Spleen (tissue), 7 donors: Measurements from ENCODE around the gene RAD51B.

Experiments used
- POLR2A ChIP-seq, 3 donors: fragments of 450-650 bp; IDR thresholded peaks; one replicate each; pipeline ENCODE4 v1.5.1; 2017; ENCODE audit warnings: antibody characterized with exemption in 3 of 3, mild to moderate bottlenecking in 1 of 3
- TF ChIP-seq, protein P1 (sequence below), 11 experiments: fragments of 200-600 bp in 7 of 11; fragments of 450-650 bp in 4 of 11; sonication (generic) in 4 of 11; IDR thresholded peaks in 8 of 11; conservative IDR thresholded peaks in 3 of 11; 1 replicate in 7 of 11; 2 replicates in 4 of 11; pipeline versions ENCODE4 v1.4.0 to v1.8.0; 2016 to 2021; ENCODE audit warnings: antibody characterized with exemption in 11 of 11, inconsistent platforms in 4 of 11, mild to moderate bottlenecking in 1 of 11
- donor health status: DM: no; HTN: no; CAD: no; lungs with moderate emphysema.
- donor health status: DM: no; HTN: no; CAD: no.
- donor health status: DM: no; HTN: no; CAD: no.

DNA sequence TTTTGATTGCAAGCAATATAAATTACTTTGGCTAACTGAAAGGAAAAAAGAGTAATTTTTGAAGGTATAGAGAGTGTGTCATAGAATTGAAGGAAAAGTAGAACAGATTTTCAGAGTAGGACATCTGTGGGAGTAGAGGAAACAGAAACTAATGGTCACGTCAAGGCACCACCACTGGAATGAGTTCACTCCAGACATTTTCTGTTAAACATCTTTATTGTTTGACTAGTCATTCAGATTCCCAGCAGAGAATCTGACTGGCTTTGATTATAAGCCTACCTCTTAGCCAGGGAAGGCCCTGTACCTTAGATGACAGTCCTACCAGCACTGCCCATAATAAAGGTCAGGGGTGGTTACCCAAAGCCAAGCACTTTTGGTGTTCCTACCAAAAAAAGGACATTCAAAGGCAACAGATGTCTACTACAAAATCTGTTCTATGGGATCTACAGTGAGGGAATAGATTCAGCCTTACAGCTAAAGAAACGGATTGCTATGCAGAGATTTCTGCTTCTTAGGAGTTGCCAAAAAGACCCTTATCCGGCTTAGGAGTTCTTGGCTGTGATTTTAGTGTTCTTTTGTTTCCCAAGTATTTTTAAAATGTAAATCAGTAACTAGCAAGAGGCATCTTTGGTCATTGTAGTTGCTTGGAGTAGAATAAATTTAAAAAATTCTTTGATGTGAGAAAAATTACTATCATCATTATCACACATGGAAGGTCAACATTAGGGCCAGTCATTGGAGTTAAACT, 410.8 kb downstream of the RAD51B start:
- TF ChIP-seq, protein P1, sequence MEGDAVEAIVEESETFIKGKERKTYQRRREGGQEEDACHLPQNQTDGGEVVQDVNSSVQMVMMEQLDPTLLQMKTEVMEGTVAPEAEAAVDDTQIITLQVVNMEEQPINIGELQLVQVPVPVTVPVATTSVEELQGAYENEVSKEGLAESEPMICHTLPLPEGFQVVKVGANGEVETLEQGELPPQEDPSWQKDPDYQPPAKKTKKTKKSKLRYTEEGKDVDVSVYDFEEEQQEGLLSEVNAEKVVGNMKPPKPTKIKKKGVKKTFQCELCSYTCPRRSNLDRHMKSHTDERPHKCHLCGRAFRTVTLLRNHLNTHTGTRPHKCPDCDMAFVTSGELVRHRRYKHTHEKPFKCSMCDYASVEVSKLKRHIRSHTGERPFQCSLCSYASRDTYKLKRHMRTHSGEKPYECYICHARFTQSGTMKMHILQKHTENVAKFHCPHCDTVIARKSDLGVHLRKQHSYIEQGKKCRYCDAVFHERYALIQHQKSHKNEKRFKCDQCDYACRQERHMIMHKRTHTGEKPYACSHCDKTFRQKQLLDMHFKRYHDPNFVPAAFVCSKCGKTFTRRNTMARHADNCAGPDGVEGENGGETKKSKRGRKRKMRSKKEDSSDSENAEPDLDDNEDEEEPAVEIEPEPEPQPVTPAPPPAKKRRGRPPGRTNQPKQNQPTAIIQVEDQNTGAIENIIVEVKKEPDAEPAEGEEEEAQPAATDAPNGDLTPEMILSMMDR (IDR thresholded peaks at IDR 0.05 in 8 of 11, conservative IDR thresholded peaks at IDR 0.05 in 3 of 11): no peak
- TF ChIP-seq POLR2A (IDR thresholded peaks at IDR 0.05): no peak
